ENCODE results near the gene ZNF511.

The ZNF511 gene

DNA sequence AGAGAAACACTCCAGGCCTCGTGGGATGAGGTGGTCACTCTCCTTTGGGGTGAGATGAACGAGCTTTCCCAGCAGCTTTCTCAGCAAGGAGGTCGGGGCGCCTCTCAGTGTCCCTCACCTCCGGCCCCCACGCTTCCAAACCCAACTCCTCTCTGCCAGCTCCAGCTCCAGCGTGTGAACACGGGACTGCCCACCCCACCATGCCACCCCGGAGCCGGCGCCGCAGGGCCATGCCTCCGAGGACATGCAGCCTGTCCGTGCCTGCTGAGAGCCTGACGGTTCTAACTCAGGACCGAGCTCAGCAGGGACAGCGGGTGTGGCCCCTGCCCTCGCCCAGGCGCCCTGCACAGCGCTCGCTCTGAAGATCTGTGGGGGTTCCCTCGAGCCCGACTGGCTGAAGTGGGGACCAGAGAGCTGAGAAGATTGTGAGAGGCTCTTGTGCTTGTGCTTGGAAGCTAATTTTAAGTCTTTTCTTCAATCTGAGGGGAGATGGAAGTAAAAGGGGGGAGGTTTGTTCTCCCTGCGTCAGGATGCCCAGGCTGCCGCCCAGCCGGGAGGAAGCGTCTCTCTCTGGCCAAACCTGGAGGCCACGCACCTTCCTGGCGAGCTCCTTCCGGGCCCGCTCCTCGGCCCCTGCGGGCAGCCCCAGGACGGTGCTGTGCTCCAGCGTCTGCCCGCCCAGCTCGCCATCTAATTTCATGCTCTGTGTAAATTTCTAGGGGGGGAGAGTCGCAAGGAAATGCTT, 26.9 kb upstream of the ZNF511 start:
- Histone ChIP-seq H3K4me1 (ENCODE audit: insufficient read depth, low read length) (no peaks in the 10 kb centered on the region), H3K9ac (ENCODE audit: low read depth, low read length) (no peak overlapping the region), H3K27me3 (ENCODE audit: insufficient read depth, low read length) (no peaks in the 10 kb centered on the region), H3K27ac (ENCODE audit: low read depth, low read length) (no peak overlapping the region), H3K9me3 (ENCODE audit: insufficient read depth, low read depth, low read length) (no peaks in the 10 kb centered on the region), H3K4me3 (ENCODE audit: low read length) (no peak overlapping the region), H3K36me3 (ENCODE audit: insufficient read depth, low read length) (peaks cover 70% of the 10 kb centered on the region)
- WGBS, result 93% methylated on average over 38 of the region's 38 CpGs

DNA sequence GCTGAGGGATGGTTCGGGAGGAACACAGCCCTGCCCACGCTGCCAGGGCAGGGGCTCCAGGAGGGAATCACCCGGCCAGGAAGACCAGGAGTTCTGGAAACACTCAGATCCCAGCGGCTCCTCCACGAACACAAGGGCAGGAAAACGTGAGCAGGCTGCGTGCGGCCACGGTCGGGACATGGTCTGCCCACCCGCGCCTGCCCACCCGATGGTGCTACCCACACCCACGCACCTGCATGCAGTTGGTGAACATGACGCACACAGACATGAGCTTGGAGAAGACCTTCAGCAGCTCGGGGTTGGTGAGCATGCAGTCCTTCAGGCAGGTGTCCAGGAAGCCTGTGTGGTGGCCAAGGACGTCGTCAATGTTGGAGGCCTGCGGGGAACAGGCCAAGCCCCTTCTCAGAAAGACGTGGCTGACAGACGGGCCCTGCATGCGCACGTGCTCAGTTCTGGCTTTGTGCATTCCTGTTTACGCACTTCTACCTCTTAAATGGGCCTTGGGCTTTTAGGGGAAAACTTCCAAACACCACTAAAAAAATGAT, 25.8 kb upstream of the ZNF511 start:
- Histone ChIP-seq H3K27me3 (ENCODE audit: insufficient read depth, low read length) (no peaks in the 10 kb centered on the region), H3K4me1 (ENCODE audit: insufficient read depth, low read length) (no peaks in the 10 kb centered on the region), H3K9me3 (ENCODE audit: insufficient read depth, low read depth, low read length) (no peaks in the 10 kb centered on the region), H3K9ac (ENCODE audit: low read depth, low read length) (no peak overlapping the region), H3K4me3 (ENCODE audit: low read length) (no peak overlapping the region), H3K36me3 (ENCODE audit: insufficient read depth, low read length) (peaks cover 74% of the 10 kb centered on the region), H3K27ac (ENCODE audit: low read depth, low read length) (no peak overlapping the region)
- WGBS, result 95% methylated on average over 24 of the region's 24 CpGs

DNA sequence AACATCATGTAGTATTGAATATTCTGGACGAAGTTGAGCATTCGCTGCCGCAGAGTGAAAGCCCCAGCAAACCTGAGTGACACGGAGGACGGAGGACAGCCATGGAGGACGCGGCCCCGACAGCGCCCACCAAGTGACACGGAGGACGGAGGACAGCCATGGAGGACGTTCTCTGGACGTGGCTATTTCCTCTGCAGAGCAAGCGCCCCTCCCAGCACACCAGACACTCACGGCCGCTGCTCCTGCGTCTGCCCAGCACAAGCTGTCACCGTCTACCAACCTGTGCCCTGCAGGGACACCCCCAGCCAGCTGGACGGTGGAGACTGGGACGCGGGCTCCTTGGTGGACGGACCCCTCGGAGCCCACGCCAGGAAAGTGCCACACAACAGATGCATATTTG, 24.8 kb upstream of the ZNF511 start:
- no peaks in the 10 kb centered on the region for H3K27me3 ChIP-seq (ENCODE audit: insufficient read depth, low read length)
- H3K9me3 ChIP-seq (ENCODE audit: insufficient read depth, low read depth, low read length), result no peaks in the 10 kb centered on the region
- WGBS, result 96% methylated on average over 24 of the region's 24 CpGs
- no peaks in the 10 kb centered on the region for H3K4me1 ChIP-seq (ENCODE audit: insufficient read depth, low read length)
- no peak overlapping the region for H3K4me3 ChIP-seq (ENCODE audit: low read length)
- no peak overlapping the region for H3K9ac ChIP-seq (ENCODE audit: low read depth, low read length)
- H3K27ac ChIP-seq (ENCODE audit: low read depth, low read length), result no peak overlapping the region
- peaks cover 84% of the 10 kb centered on the region for H3K36me3 ChIP-seq (ENCODE audit: insufficient read depth, low read length)

DNA sequence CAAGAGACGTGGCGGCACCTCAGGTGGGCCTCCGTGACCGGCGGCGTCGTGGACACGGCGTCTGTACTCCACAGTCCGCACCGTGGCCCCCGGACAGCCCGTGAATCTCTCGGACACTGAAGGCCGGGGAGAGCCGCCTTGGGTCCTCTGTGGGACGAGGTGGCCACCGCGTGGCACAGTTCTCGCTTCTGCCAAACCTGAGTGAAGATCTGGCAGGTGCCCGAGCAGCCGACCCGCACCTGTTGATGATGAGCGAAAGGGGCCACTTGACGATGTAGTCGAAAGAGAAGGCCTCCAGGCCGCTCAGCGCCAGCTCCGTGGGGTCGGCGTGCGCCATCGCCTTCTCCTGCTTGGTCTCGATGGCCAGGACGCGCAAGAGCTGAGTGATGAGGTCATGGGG, 23.5 kb upstream of the ZNF511 start:
- H3K27ac ChIP-seq (ENCODE audit: low read depth, low read length), result no peak overlapping the region
- H3K27me3 ChIP-seq (ENCODE audit: insufficient read depth, low read length), result no peaks in the 10 kb centered on the region
- no peak overlapping the region for H3K4me3 ChIP-seq (ENCODE audit: low read length)
- H3K4me1 ChIP-seq (ENCODE audit: insufficient read depth, low read length), result no peaks in the 10 kb centered on the region
- no peak overlapping the region for H3K9ac ChIP-seq (ENCODE audit: low read depth, low read length)
- no peaks in the 10 kb centered on the region for H3K9me3 ChIP-seq (ENCODE audit: insufficient read depth, low read depth, low read length)
- peaks cover 86% of the 10 kb centered on the region for H3K36me3 ChIP-seq (ENCODE audit: insufficient read depth, low read length)
- WGBS, result 94% methylated on average over 36 of the region's 36 CpGs

DNA sequence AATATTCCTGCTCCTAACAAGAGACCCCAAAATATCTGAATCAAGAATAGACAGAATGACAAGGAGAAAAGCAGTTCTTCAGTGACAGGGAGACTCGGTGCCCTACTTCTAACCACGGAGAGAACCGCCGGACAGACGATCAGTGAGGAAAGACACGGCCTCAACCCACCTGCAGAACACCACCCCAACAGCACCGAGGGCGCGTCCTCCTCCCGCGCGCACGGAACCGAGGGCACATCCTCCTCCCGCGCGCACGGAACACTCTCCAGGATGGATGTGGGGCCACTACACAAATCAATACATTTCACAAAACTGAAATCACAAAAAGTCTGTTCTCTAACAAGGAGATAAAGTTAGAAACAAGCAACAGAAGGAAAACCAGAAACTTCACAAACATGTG, 22.3 kb upstream of the ZNF511 start:
- H3K27me3 ChIP-seq (ENCODE audit: insufficient read depth, low read length), result no peaks in the 10 kb centered on the region
- H3K9ac ChIP-seq (ENCODE audit: low read depth, low read length), result no peak overlapping the region
- H3K9me3 ChIP-seq (ENCODE audit: insufficient read depth, low read depth, low read length), result no peaks in the 10 kb centered on the region
- 92% methylated on average over 18 of the region's 18 CpGs for WGBS
- no peak overlapping the region for H3K4me3 ChIP-seq (ENCODE audit: low read length)
- peaks cover 86% of the 10 kb centered on the region for H3K36me3 ChIP-seq (ENCODE audit: insufficient read depth, low read length)
- H3K27ac ChIP-seq (ENCODE audit: low read depth, low read length), result no peak overlapping the region
- no peaks in the 10 kb centered on the region for H3K4me1 ChIP-seq (ENCODE audit: insufficient read depth, low read length)

DNA sequence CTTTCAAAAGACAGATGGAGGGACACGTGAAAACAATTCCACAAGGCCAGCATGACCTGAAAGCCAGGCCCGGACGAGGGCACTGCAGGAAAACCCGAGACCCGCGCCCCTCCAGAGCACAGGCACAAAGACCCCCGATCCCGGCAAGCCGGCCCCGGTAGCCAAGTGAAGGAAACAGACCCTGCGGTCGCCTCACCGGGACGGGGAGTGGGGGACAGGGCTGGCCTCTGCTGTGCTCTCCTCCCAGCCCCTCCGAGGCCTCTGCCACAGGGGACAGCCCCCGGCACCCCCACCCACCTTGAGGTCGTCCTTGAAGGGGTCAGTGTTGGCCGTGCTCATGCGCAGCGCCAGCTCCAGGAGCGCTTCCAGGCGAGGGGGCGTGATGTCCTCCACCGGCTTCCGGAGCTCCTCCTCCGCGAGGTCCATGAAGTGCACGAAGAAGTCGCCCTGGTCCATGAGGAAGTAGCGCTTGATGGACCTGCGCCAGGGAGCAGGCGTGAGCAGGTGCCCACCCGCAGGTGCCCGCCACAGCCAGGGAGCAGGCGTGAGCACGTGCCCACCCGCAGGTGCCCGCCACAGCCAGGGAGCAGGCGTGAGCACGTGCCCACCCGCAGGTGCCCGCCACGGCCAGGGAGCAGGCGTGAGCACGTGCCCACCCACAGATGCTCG, 20.7 kb upstream of the ZNF511 start:
- Histone ChIP-seq H3K27ac (ENCODE audit: low read depth, low read length) (no peak overlapping the region), H3K4me3 (ENCODE audit: low read length) (no peak overlapping the region), H3K9me3 (ENCODE audit: insufficient read depth, low read depth, low read length) (no peaks in the 10 kb centered on the region), H3K36me3 (ENCODE audit: insufficient read depth, low read length) (peaks cover 79% of the 10 kb centered on the region), H3K9ac (ENCODE audit: low read depth, low read length) (no peak overlapping the region), H3K27me3 (ENCODE audit: insufficient read depth, low read length) (no peaks in the 10 kb centered on the region), H3K4me1 (ENCODE audit: insufficient read depth, low read length) (no peaks in the 10 kb centered on the region)
- 94% methylated on average over 46 of the region's 46 CpGs for WGBS

DNA sequence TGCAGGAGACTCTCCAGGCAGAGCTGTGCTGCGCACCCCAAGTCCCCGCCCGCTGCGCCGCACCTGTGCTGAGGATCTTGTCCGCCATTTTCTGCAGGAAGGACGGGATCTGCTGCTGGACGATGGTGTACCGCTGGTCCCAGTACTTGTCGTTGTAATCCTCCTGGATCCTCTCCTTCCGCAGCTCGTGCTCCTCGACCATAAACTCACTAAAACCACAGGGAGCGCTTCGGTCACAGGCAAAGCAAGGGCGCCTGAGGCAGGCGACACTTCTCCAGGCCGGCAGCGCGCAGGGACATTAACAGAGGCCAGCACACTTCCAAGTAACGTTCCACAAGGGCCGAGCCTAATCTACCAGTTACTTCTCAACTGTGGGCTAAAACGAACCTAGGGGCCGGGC, 19.0 kb upstream of the ZNF511 start:
- Histone ChIP-seq H3K27me3 (ENCODE audit: insufficient read depth, low read length) (no peaks in the 10 kb centered on the region), H3K4me3 (ENCODE audit: low read length) (no peak overlapping the region), H3K27ac (ENCODE audit: low read depth, low read length) (no peak overlapping the region), H3K4me1 (ENCODE audit: insufficient read depth, low read length) (no peaks in the 10 kb centered on the region), H3K9ac (ENCODE audit: low read depth, low read length) (no peak overlapping the region), H3K36me3 (ENCODE audit: insufficient read depth, low read length) (peaks cover 75% of the 10 kb centered on the region), H3K9me3 (ENCODE audit: insufficient read depth, low read depth, low read length) (no peaks in the 10 kb centered on the region)
- WGBS, result 94% methylated on average over 24 of the region's 24 CpGs

DNA sequence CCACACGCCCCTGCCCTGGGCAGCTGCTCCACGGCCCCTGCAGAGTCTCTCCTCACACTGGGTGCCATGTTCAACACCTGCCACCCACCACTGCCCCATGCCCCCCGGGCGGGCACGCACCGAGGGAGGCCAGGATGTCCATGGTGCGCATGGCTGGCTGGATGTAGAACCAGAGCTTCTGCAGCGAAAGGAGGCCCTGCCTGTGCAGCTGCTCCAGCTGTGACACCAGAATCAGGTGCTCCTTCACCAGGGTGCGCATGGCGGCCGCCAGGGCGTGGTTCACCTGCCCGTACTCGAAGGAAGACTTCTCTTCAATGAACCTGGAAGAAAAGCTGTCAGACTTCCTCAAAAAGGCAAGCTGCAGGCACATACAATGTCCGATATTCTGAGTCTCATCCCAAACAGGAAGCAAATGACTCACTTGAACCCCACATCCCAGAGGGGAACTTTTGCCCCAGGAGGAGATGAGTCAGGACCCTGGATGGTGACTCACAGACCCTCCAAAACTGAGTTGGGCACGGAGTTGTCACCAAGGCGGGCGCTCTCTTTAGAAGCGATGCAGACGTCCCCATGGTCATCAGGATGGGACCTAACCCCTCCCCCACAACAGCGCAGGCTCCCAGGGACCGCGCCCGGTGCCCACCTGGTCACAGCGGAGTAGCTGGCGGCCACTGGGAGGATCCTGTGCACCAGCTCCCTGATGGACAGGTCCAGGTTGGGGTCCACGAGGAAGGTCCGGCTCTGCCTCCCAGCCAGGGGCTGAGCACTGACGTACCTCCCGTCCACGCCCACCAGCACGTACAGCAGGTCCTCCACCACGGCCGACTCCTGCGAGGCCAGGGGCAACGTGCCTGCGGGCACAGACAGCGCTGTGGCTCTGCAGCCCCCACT, 15.6 kb upstream of the ZNF511 start:
- Histone ChIP-seq H3K9me3 (ENCODE audit: insufficient read depth, low read depth, low read length) (no peaks in the 10 kb centered on the region), H3K27ac (ENCODE audit: low read depth, low read length) (no peak overlapping the region), H3K36me3 (ENCODE audit: insufficient read depth, low read length) (peaks cover 82% of the 10 kb centered on the region), H3K27me3 (ENCODE audit: insufficient read depth, low read length) (no peaks in the 10 kb centered on the region), H3K4me1 (ENCODE audit: insufficient read depth, low read length) (no peaks in the 10 kb centered on the region), H3K4me3 (ENCODE audit: low read length) (no peak overlapping the region), H3K9ac (ENCODE audit: low read depth, low read length) (no peak overlapping the region)
- 95% methylated on average over 38 of the region's 38 CpGs for WGBS

DNA sequence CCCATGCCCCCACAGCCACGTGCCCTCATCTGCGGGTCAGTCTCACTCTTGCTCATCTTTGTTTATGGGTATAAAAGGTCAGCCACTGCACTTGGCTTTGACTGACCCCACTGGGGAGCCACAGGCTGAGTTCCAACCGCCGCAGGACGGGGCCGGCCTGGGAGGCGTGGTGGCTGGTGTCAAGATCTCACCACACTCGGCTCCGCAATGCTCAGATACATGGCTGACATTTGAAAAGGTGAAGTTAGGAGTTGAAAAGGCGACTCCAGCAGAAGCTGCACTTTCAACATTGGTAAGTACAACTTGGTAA, 14.9 kb upstream of the ZNF511 start:
- Histone ChIP-seq H3K27me3 (ENCODE audit: insufficient read depth, low read length) (no peaks in the 10 kb centered on the region), H3K9me3 (ENCODE audit: insufficient read depth, low read depth, low read length) (no peaks in the 10 kb centered on the region), H3K4me3 (ENCODE audit: low read length) (no peak overlapping the region), H3K9ac (ENCODE audit: low read depth, low read length) (no peak overlapping the region), H3K27ac (ENCODE audit: low read depth, low read length) (no peak overlapping the region), H3K36me3 (ENCODE audit: insufficient read depth, low read length) (peaks cover 82% of the 10 kb centered on the region), H3K4me1 (ENCODE audit: insufficient read depth, low read length) (no peaks in the 10 kb centered on the region)
- 95% methylated on average over 10 of the region's 10 CpGs for WGBS

DNA sequence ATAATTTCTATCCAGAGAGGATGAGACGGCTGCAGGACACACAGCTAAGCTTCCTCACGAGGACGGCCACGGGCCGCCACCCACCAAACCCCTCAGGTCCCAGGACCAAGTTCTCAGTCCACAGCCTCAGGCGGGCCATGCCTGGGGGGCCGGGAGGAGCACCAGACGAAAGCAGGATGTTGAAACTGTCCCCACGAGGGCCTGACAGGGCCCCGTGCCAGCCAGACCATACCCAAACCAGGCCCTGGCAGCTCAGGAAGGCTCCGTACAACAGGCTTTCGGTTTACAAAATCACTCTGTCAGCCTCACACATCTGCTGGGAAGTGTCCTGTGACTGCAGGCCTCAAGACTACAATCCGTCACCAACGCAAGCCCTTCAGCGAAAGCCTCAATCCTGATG, 14.5 kb upstream of the ZNF511 start:
- no peak overlapping the region for H3K4me3 ChIP-seq (ENCODE audit: low read length)
- no peaks in the 10 kb centered on the region for H3K9me3 ChIP-seq (ENCODE audit: insufficient read depth, low read depth, low read length)
- H3K9ac ChIP-seq (ENCODE audit: low read depth, low read length), result no peak overlapping the region
- no peaks in the 10 kb centered on the region for H3K27me3 ChIP-seq (ENCODE audit: insufficient read depth, low read length)
- no peaks in the 10 kb centered on the region for H3K4me1 ChIP-seq (ENCODE audit: insufficient read depth, low read length)
- WGBS, result 96% methylated on average over 15 of the region's 15 CpGs
- H3K27ac ChIP-seq (ENCODE audit: low read depth, low read length), result no peak overlapping the region
- peaks cover 82% of the 10 kb centered on the region for H3K36me3 ChIP-seq (ENCODE audit: insufficient read depth, low read length)

Data from HUES64 (cell line).